ENCODE data around the gene RBM17. TPM values are rescaled to one million over a fixed set of nuclear protein-coding genes. Genes with fewer than 3 reads are reported as not detected.

Gene RBM17
- total and polyA plus RNA-seq, 10 of the 15 experiments (the other 5 are each of a cell fraction or from before 2014, with no cell fraction given) = 28.4 to 181 (median 83.9) TPM

- TF ChIP-seq TCF12 (IDR thresholded peaks at IDR 0.05; ENCODE audit: low read depth, low read length) (no peak), BCL11A (IDR thresholded peaks at IDR 0.05; ENCODE audit: low read depth, low read length) (peak; percentile 53), SREBF1 (IDR thresholded peaks at IDR 0.05; ENCODE audit: low read length) (no peak), HDAC6 (IDR thresholded peaks at IDR 0.05; ENCODE audit: unreplicated experiment) (no peak), SRF (IDR thresholded peaks at IDR 0.05; ENCODE audit: low read depth in 2 of 2, low read length in 2 of 2) (no peak), CBX3 (IDR thresholded peaks at IDR 0.05; ENCODE audit: borderline replicate concordance, low read depth) (no peak), PAX8 (IDR thresholded peaks at IDR 0.05) (no peak), FOXK2 (IDR thresholded peaks at IDR 0.05) (no peak), SREBF2 (IDR thresholded peaks at IDR 0.05; ENCODE audit: low read length) (no peak), BCLAF1 (IDR thresholded peaks at IDR 0.05) (no peak), PKNOX1 (IDR thresholded peaks at IDR 0.05) (no peak; the same call in 1 of the 2 replicates), TAF1 (IDR thresholded peaks at IDR 0.05; ENCODE audit: borderline replicate concordance, low read depth, low read length) (no peak; the same call in 1 of the 2 replicates), NR2F1 (conservative IDR thresholded peaks at IDR 0.05) (peak; percentile 47; the same call in 1 of the 2 replicates), SUPT20H (IDR thresholded peaks at IDR 0.05; ENCODE audit: borderline replicate concordance, control insufficient read depth, low read depth, low read length) (no peak), ELK1 (IDR thresholded peaks at IDR 0.05; ENCODE audit: low read depth, low read length) (no peak), PBX3 (IDR thresholded peaks at IDR 0.05; ENCODE audit: insufficient replicate concordance, low read depth, low read length) (peak; percentile 4), E4F1 (IDR thresholded peaks at IDR 0.05; ENCODE audit: borderline replicate concordance, partially characterized antibody) (no peak), NR2C2 (IDR thresholded peaks at IDR 0.05; ENCODE audit: borderline replicate concordance, control insufficient read depth, insufficient read length, low read depth) (no peak), EP300 (IDR thresholded peaks at IDR 0.05; ENCODE audit: borderline replicate concordance in 1 of 2, control insufficient read depth in 1 of 2, low read depth in 2 of 2, low read length in 2 of 2) (peak in 1 of 2 experiments; percentile 74; a peak in 2 of 4 replicates), IRF4 (IDR thresholded peaks at IDR 0.05; ENCODE audit: low read depth, low read length) (peak; percentile 97)
Measured at GRCh38 chr10:6136215-6137201, 47.7 kb downstream of the RBM17 start (continued).
